GM21381 (cell line): ENCODE data around the gene SNCG.
"Not testable (repeated sequence)": the region's sequence is repeated elsewhere in the genome, so short reads cannot be mapped to it uniquely, and the experiment has no call there.

Experiments used
- ATAC-seq: cut with Tn5 transposase; IDR thresholded peaks from one replicate; pipeline ENCODE4 v1.9.1; 2021; ENCODE audit warnings: mild to moderate bottlenecking, moderate library complexity; ENCODE audit not compliant: unreplicated experiment

SNCG gene

GRCh38 chr10:86958116-86958900, at the start of gene SNCG:
SNCG (plus strand) TSS chr10:86958599; CDS start chr10:86958698, 99 bp downstream.
- ATAC-seq: no peak

- ATAC-seq: no peak
Measured at GRCh38 chr10:86914734-86915133, 43.7 kb upstream of the SNCG start.

GRCh38 chr10:86918022-86918471, 40.4 kb upstream of the SNCG start:
- no peak for ATAC-seq

- ATAC-seq: no peak
Measured at GRCh38 chr10:86922553-86922961, 35.8 kb upstream of the SNCG start.

- no peak for ATAC-seq
Measured at GRCh38 chr10:86929468-86930380, 28.7 kb upstream of the SNCG start.

- no peak for ATAC-seq
Measured at GRCh38 chr10:86931872-86932271, 26.5 kb upstream of the SNCG start.

- no peak for ATAC-seq
Measured at GRCh38 chr10:86932674-86933073, 25.7 kb upstream of the SNCG start.

- not testable (repeated sequence) for ATAC-seq
Measured at GRCh38 chr10:86934162-86934711, 24.2 kb upstream of the SNCG start.

- no peak for ATAC-seq
Measured at GRCh38 chr10:86936661-86937501, 21.5 kb upstream of the SNCG start.

- ATAC-seq: no peak
Measured at GRCh38 chr10:86937502-86938154, 20.8 kb upstream of the SNCG start.

GRCh38 chr10:86938260-86938659, 20.1 kb upstream of the SNCG start:
- no peak for ATAC-seq

- not testable (repeated sequence) for ATAC-seq
Measured at GRCh38 chr10:86940076-86940475, 18.3 kb upstream of the SNCG start.

- ATAC-seq: no peak
Measured at GRCh38 chr10:86940677-86941076, 17.7 kb upstream of the SNCG start.

- no peak for ATAC-seq
Measured at GRCh38 chr10:86941426-86941825, 17.0 kb upstream of the SNCG start.

- ATAC-seq: no peak
Measured at GRCh38 chr10:86941991-86942421, 16.4 kb upstream of the SNCG start.

GRCh38 chr10:86942441-86943315, 15.7 kb upstream of the SNCG start:
- ATAC-seq: no peak

GRCh38 chr10:86943316-86944030, 14.9 kb upstream of the SNCG start:
- ATAC-seq: no peak

- ATAC-seq: no peak
Measured at GRCh38 chr10:86944031-86944419, 14.4 kb upstream of the SNCG start.
